Testis (tissue), 3 donors: Measurements from ENCODE around the gene WASHC1. TPM values are rescaled to one million over a fixed set of nuclear protein-coding genes. Genes with fewer than 3 reads are reported as not detected.
"Not testable (repeated sequence)": the region's sequence is repeated elsewhere in the genome, so short reads cannot be mapped to it uniquely, and the experiment has no call there.

Experiments
- DNase-seq: peaks from one replicate; pipeline ENCODE4 v3.0.0-alpha.2; 2019
- H3K27ac ChIP-seq, 2 donors: fragments of 200-600 bp; sonication (generic); one replicate each; pipeline ENCODE4 v1.5.1; 2019
- H3K27me3 ChIP-seq: fragments of 200-600 bp; sonication (generic); one replicate; pipeline ENCODE4 v1.5.1; 2019
- H3K36me3 ChIP-seq: fragments of 200-600 bp; sonication (generic); one replicate; pipeline ENCODE4 v1.5.1; 2017; ENCODE audit warnings: low read depth; ENCODE audit errors: missing control alignments
- H3K4me1 ChIP-seq: fragments of 200-600 bp; sonication (generic); one replicate; pipeline ENCODE4 v1.5.1; 2019
- H3K4me3 ChIP-seq, 2 donors: fragments of 200-600 bp; sonication (generic); one replicate each; pipeline ENCODE4 v1.5.1; 2017 to 2019
- H3K9me3 ChIP-seq: fragments of 200-600 bp; sonication (generic); one replicate; pipeline ENCODE4 v1.5.1; 2017
- WGBS, 2 donors: methylation state at CpG; one replicate each; pipeline ENCODE4 v1.1.5; 2018; 5-methylcytosine and 5-hydroxymethylcytosine counted together
- intact Hi-C: fragments of 100-400 bp; cut with DNase I; formaldehyde crosslinking; loops from one replicate; pipeline ENCODE4 v1.15.1; 2023; ENCODE audit warnings: low total_unique reads
- polyA plus RNA-seq: library from polyadenylated mRNA; stranded (reverse); fragments of 350-450 nt; fragmentation: Illumina TruSeq; extraction: RNeasy Lipid Tissue Mini Kit (QIAGEN cat#74804); gene quantifications from one replicate; pipeline ENCODE4 v1.2.3, GENCODE V29; 2014; ENCODE audit warnings: low read depth, low replicate concordance; ENCODE audit not compliant: insufficient read depth
- total RNA-seq, 2 donors: library from RNA; depleted of rRNA; stranded (reverse); fragments of >200 nt; gene quantifications; one replicate each; pipeline ENCODE4 v1.2.3, GENCODE V29; 2016

WASHC1 gene
- total and polyA plus RNA-seq, 3 donors from 2014 or later, result 8.1 to 37.2 (median 19.1) TPM

GRCh38 chr9:45180-45878 lies 16.1 kb upstream of the WASHC1 start:
- H3K36me3 ChIP-seq, H3K4me3 ChIP-seq, H3K4me1 ChIP-seq, intact Hi-C loops, DNase-seq, H3K9me3 ChIP-seq, H3K27me3 ChIP-seq, H3K27ac ChIP-seq: not testable (repeated sequence)
- WGBS, 2 donors, result 93 to 95% methylated on average over 16 of the region's 16 CpGs

GRCh38 chr9:44416-44815 lies 15.2 kb upstream of the WASHC1 start:
- H3K9me3 ChIP-seq, H3K27ac ChIP-seq, H3K4me3 ChIP-seq, H3K4me1 ChIP-seq, H3K36me3 ChIP-seq, DNase-seq, intact Hi-C loops, H3K27me3 ChIP-seq: not testable (repeated sequence)
- 83 to 100% methylated on average over 2 to 3 of the region's 3 CpGs for WGBS, 2 donors

- H3K27ac ChIP-seq, H3K4me1 ChIP-seq, intact Hi-C loops, H3K27me3 ChIP-seq, DNase-seq, H3K36me3 ChIP-seq, H3K9me3 ChIP-seq, H3K4me3 ChIP-seq: not testable (repeated sequence)
- WGBS, 2 donors, result 94 to 95% methylated on average over 2 to 3 of the region's 3 CpGs
Measured at GRCh38 chr9:43636-44035, 14.4 kb upstream of the WASHC1 start.

- no CpG with 5 or more reads among the region's 3 CpGs for WGBS, 2 donors
- H3K9me3 ChIP-seq, H3K4me1 ChIP-seq, H3K36me3 ChIP-seq, intact Hi-C loops, H3K27ac ChIP-seq, DNase-seq, H3K4me3 ChIP-seq, H3K27me3 ChIP-seq: not testable (repeated sequence)
Measured at GRCh38 chr9:43116-43515, 13.9 kb upstream of the WASHC1 start.

GRCh38 chr9:41819-42218 lies 12.6 kb upstream of the WASHC1 start:
- H3K4me1 ChIP-seq, H3K27me3 ChIP-seq, H3K4me3 ChIP-seq, H3K36me3 ChIP-seq, DNase-seq, H3K9me3 ChIP-seq, intact Hi-C loops, H3K27ac ChIP-seq: not testable (repeated sequence)
- 86 to 88% methylated on average over 2 of the region's 2 CpGs for WGBS, 2 donors

- 75 to 87% methylated on average over 3 to 8 of the region's 9 CpGs for WGBS, 2 donors
- not testable (repeated sequence) for DNase-seq
Measured at GRCh38 chr9:41261-41676, 12.0 kb upstream of the WASHC1 start.

GRCh38 chr9:32308-32707 lies 3.1 kb upstream of the WASHC1 start:
- H3K27me3 ChIP-seq, H3K4me3 ChIP-seq, DNase-seq, H3K36me3 ChIP-seq, H3K4me1 ChIP-seq, intact Hi-C loops, H3K27ac ChIP-seq, H3K9me3 ChIP-seq: not testable (repeated sequence)
- no CpG with 5 or more reads among the region's 6 CpGs for WGBS, 2 donors

More at GRCh38 chr9:41261-41676, 12.0 kb upstream of the WASHC1 start:
- H3K27ac ChIP-seq, H3K4me1 ChIP-seq, H3K36me3 ChIP-seq, H3K9me3 ChIP-seq, H3K4me3 ChIP-seq, intact Hi-C loops, H3K27me3 ChIP-seq: not testable (repeated sequence)

- DNase-seq, H3K27ac ChIP-seq, intact Hi-C loops, H3K4me1 ChIP-seq, H3K27me3 ChIP-seq, H3K36me3 ChIP-seq, H3K4me3 ChIP-seq, H3K9me3 ChIP-seq: not testable (repeated sequence)
- WGBS, 2 donors, result 0% methylated on average over 1 of the region's 30 CpGs; no CpG with 5 or more reads in 1 of the 2 donors
Measured at GRCh38 chr9:28775-29174, 481 bp downstream of the WASHC1 start.

- WGBS, 2 donors, result no CpG with 5 or more reads among the region's 9 CpGs
- H3K27ac ChIP-seq, intact Hi-C loops: not testable (repeated sequence)
Measured at GRCh38 chr9:21621-22020, 7.6 kb downstream of the WASHC1 start.

GRCh38 chr9:16875-17274 lies 12.4 kb downstream of the WASHC1 start:
- intact Hi-C loops, H3K9me3 ChIP-seq, H3K4me3 ChIP-seq, H3K4me1 ChIP-seq, H3K27me3 ChIP-seq, H3K36me3 ChIP-seq, DNase-seq, H3K27ac ChIP-seq: not testable (repeated sequence)
- no CpG with 5 or more reads among the region's 6 CpGs for WGBS, 2 donors

More at GRCh38 chr9:21621-22020, 7.6 kb downstream of the WASHC1 start:
- H3K4me1 ChIP-seq, H3K36me3 ChIP-seq, H3K9me3 ChIP-seq, H3K4me3 ChIP-seq, H3K27me3 ChIP-seq, DNase-seq: not testable (repeated sequence)

GRCh38 chr9:14129-14809 lies 15.0 kb downstream of the WASHC1 start:
- DNase-seq, result peak; percentile 42
- H3K9me3 ChIP-seq, intact Hi-C loops, H3K27ac ChIP-seq, H3K27me3 ChIP-seq, H3K4me1 ChIP-seq, H3K36me3 ChIP-seq, H3K4me3 ChIP-seq: not testable (repeated sequence)
- 61 to 76% methylated on average over 7 of the region's 10 CpGs for WGBS, 2 donors
